Measurements from ENCODE around the gene STXBP4.

Gene STXBP4

GRCh38 chr17:55177159-55177854 is 208.7 kb downstream of the STXBP4 start:
- no peak for DNase-seq

GRCh38 chr17:55177855-55178217 is 209.3 kb downstream of the STXBP4 start:
- no peak for DNase-seq

- no peak for DNase-seq
These were observed 218.6 kb downstream of the STXBP4 start for GRCh38 chr17:55186937-55187770.

- no peak for DNase-seq
These were observed 222.2 kb downstream of the STXBP4 start for GRCh38 chr17:55190748-55191147.

DNA sequence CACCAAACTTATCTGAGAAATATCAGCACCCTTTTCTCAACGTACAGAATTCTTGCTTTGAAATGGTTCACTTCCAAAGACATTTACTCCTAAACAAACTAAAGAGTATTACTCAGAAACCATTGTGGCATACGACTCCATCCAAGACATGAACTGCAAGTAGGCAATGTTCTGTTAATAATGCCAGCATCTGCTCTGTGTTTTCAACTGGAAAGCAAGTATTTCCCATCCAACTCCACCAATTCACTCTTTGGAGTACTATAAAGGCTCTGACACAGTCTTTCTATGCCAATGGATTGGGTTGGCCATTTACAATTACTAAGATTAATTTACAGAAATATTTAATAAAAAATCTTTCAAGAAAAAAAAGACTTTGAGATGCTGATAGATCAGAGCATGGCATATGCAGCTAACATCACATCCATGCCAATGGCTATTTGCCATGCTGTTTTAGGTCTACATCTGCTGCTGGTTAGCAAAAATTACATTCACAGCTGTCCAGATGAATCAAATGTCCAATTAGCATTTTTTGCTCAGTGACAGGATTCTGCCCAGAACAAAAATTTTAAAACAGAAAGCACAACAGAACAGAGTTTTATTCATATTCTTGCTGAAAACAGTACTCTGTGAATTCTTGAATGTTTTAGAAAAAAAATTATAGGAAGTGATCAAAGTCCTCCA is 230.3 kb downstream of the STXBP4 start:
- DNase-seq: no peak

GRCh38 chr17:55200904-55201303 is 232.3 kb downstream of the STXBP4 start:
- no peak for DNase-seq

GRCh38 chr17:55201308-55201932 is 232.9 kb downstream of the STXBP4 start:
- no peak for DNase-seq

DNA sequence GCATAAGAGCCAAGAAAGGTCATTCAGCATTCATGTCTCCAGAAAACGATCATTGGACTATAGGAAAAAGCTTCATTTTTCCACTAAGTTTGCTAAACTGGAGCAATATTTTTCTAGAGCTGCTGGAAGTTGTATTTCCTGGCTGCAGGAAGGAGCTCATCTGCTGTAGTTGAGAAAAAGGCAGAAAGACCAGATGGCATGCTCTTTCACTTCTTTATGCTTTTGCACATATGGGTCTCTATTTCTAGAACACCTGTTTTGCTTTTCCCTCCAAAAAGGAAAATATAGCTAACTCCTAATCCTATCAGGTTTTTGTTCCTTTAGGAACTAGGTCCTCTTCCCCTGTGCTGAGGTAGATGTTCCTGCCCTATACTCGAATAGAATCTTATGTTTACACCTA is 234.3 kb downstream of the STXBP4 start:
- DNase-seq: no peak

DNA sequence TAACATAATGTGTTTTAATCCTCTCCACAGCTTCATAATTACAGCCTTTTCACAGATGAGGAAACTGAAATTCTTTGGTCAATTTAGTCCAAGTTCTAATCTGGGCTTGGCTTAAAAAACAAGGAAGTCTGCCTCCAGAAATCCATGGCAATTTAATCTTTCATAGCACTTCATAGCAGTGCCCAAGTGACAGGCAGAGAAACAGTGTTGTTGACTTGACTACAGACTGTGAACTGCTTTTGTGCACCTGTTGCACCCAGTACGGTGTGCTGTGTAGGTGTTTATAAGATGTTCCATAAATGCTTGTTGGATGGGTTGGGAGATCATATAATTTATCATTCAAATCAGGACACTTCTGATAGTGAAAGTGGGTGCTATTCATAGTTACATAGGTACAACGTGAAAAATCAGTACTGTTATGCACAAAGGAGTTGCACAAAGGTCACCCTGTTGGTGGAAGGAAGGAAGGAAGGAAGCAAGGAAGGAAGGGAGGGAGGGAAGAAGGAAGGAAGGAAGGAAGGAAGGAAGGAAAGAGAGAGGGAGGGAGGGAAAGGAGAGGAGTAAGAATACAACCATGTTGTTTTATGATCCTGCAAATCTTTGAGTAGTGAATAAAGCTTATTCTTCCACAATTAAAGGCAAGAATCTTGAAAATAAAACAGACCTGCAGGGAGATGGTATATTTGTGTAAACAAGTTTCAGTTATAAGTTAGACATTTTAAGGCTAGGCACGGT is 239.7 kb downstream of the STXBP4 start:
- DNase-seq: no peak

DNA sequence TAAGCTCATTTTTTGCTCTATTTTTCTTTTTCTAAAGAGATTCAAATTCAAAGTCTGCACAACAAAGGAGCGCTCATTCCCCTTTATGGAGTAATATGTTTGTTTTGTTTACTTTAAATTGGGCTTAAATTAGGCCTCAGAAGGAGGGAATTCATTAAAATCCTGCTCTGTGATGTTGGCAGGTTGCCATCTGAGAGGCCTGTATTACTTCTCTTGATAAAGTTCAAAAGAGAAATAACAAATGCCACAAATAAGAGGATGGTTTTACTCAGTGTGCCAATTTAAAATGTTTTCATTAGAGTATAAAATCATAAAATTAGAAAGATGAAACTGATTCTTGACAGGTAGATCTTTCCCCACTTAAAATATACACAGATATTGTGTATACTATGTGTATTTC is 241.7 kb downstream of the STXBP4 start:
- no peak for DNase-seq

- DNase-seq: no peak
These were observed 244.3 kb downstream of the STXBP4 start for GRCh38 chr17:55212880-55213279.

GRCh38 chr17:55215711-55216110 is 247.1 kb downstream of the STXBP4 start:
- no peak for DNase-seq

GRCh38 chr17:55216888-55217287 is 248.3 kb downstream of the STXBP4 start:
- DNase-seq: no peak

- no peak for DNase-seq
These were observed 250.9 kb downstream of the STXBP4 start for GRCh38 chr17:55219459-55219858.

DNA sequence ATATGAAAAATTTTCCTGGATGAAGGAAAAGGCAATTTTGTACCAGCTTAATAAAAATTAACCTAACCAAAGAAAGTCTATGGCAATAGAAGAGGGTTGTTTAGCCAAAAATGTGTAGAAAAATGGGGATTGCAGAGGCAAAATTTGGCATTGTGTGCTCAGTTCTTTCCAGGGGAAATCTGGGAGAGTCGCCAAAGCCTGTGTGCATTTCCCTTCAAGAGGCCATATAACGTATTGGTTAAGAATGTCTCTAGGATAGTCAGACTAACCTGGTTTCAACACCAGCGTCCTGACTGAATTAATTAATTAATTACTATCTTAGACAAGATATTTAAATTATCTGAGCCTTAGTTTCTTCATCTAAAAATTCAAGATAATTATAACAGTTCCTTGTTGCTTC is 251.4 kb downstream of the STXBP4 start:
- no peak for DNase-seq

Measured in islet precursor cell (in vitro differentiated cells).